Measurements from ENCODE around the gene CSDE1. TPM values are rescaled to one million over a fixed set of nuclear protein-coding genes. Genes with fewer than 3 reads are reported as not detected.

The CSDE1 gene
- total RNA-seq, 1 experiment from 2014 or later, result 536 TPM

- Histone ChIP-seq H4K20me1 (ENCODE audit: insufficient read depth) (peaks cover 100% of the 10 kb centered on the region), H2AFZ (no peak overlapping the region), H3K27ac (no peak overlapping the region), H3K9me3 (ENCODE audit: insufficient read depth, low read depth) (no peaks in the 10 kb centered on the region), H3K4me3 (no peak overlapping the region), H3K36me3 (ENCODE audit: low read depth) (peaks cover 71% of the 10 kb centered on the region), H3K27me3 (ENCODE audit: insufficient read depth, low read depth) (no peaks in the 10 kb centered on the region), H3K4me1 (replicated peaks; ENCODE audit: insufficient read depth) (peaks cover 8% of the 10 kb centered on the region), H3K79me2 (ENCODE audit: low read depth) (peaks cover 100% of the 10 kb centered on the region), H3K9me2 (ENCODE audit: insufficient read depth) (no peaks in the 10 kb centered on the region), H3K4me2 (no peak overlapping the region), H3F3A (ENCODE audit: insufficient read depth, low read depth) (peaks cover 12% of the 10 kb centered on the region; the same call in 1 of the 2 replicates)
- TF ChIP-seq CTCF (conservative IDR thresholded peaks at IDR 0.05) (no peak), EZH2 (IDR thresholded peaks at IDR 0.05; ENCODE audit: low read depth) (no peak)
- BruUV-seq (replicated peaks), result no TSS peak
- ChIA-PET CTCF (no interaction called here), POLR2A (ENCODE audit: unreplicated experiment) (interaction anchor here (0.5 kb wide), 1 partner anchor 439 kb away, joined by 10 read pairs; no protein-coding TSS in a partner anchor)
- intact Hi-C loops (cut with micrococcal nuclease; ENCODE audit: unreplicated experiment), result no loop called here
- no peak for DNase-seq
These were observed 7.9 kb downstream of the CSDE1 start for GRCh38 chr1:114749835-114750234.

GRCh38 chr1:114746450-114747121, 11.2 kb downstream of the CSDE1 start:
- no TSS peak for BruUV-seq (replicated peaks)
- TF ChIP-seq CTCF (conservative IDR thresholded peaks at IDR 0.05), result no peak
- no peak for TF ChIP-seq EZH2 (IDR thresholded peaks at IDR 0.05; ENCODE audit: low read depth)
- ChIA-PET CTCF (no interaction called here), POLR2A (ENCODE audit: unreplicated experiment) (no interaction called here)
- Histone ChIP-seq H3K36me3 (ENCODE audit: low read depth) (peaks cover 85% of the 10 kb centered on the region), H3K4me3 (no peak overlapping the region), H3K9me3 (ENCODE audit: insufficient read depth, low read depth) (no peaks in the 10 kb centered on the region), H3K27ac (no peak overlapping the region), H3K9me2 (ENCODE audit: insufficient read depth) (no peaks in the 10 kb centered on the region), H3F3A (ENCODE audit: insufficient read depth, low read depth) (peaks cover 14% of the 10 kb centered on the region; the same call in 1 of the 2 replicates), H4K20me1 (ENCODE audit: insufficient read depth) (peaks cover 100% of the 10 kb centered on the region), H3K4me2 (no peak overlapping the region), H3K4me1 (replicated peaks; ENCODE audit: insufficient read depth) (no peaks in the 10 kb centered on the region), H3K27me3 (ENCODE audit: insufficient read depth, low read depth) (no peaks in the 10 kb centered on the region), H3K79me2 (ENCODE audit: low read depth) (peaks cover 100% of the 10 kb centered on the region), H2AFZ (no peak overlapping the region)
- DNase-seq, result no peak
- intact Hi-C loops (cut with micrococcal nuclease; ENCODE audit: unreplicated experiment), result no loop called here

- peaks cover 100% of the 10 kb centered on the region for H4K20me1 ChIP-seq (ENCODE audit: insufficient read depth)
- no peak overlapping the region for H3K4me2 ChIP-seq
- TF ChIP-seq CTCF (conservative IDR thresholded peaks at IDR 0.05) (no peak), EZH2 (IDR thresholded peaks at IDR 0.05; ENCODE audit: low read depth) (no peak)
- intact Hi-C loops (cut with micrococcal nuclease; ENCODE audit: unreplicated experiment), result no loop called here
- H3F3A ChIP-seq (ENCODE audit: insufficient read depth, low read depth), result peaks cover 18% of the 10 kb centered on the region; the same call in 1 of the 2 replicates
- H2AFZ ChIP-seq, result no peak overlapping the region
- peaks cover 89% of the 10 kb centered on the region for H3K36me3 ChIP-seq (ENCODE audit: low read depth)
- CTCF ChIA-PET, result no interaction called here
- POLR2A ChIA-PET (ENCODE audit: unreplicated experiment), result interaction anchor here (0.7 kb wide), 1 partner anchor 592 kb away, joined by 3 read pairs; no protein-coding TSS in a partner anchor
- H3K9me3 ChIP-seq (ENCODE audit: insufficient read depth, low read depth), result no peaks in the 10 kb centered on the region
- H3K27ac ChIP-seq, result no peak overlapping the region
- peaks cover 100% of the 10 kb centered on the region for H3K79me2 ChIP-seq (ENCODE audit: low read depth)
- no TSS peak for BruUV-seq (replicated peaks)
- H3K4me1 ChIP-seq (replicated peaks; ENCODE audit: insufficient read depth), result no peaks in the 10 kb centered on the region
- DNase-seq, result no peak
- H3K9me2 ChIP-seq (ENCODE audit: insufficient read depth), result no peaks in the 10 kb centered on the region
- H3K27me3 ChIP-seq (ENCODE audit: insufficient read depth, low read depth), result no peaks in the 10 kb centered on the region
- no peak overlapping the region for H3K4me3 ChIP-seq
These were observed 12.5 kb downstream of the CSDE1 start for GRCh38 chr1:114745291-114745690.

Data from PC-9 (cell line).